H1 (cell line): Measurements from ENCODE around the gene SYNGR3. TPM values are rescaled to one million over a fixed set of nuclear protein-coding genes. Genes with fewer than 3 reads are reported as not detected.

ENCODE experiments used
- CTCF ChIA-PET: fragments of 300-600 bp; sonication (Branson Sonifier 250); formaldehyde crosslinking; loops from one replicate; lab custom pipeline; 2021; ENCODE audit not compliant: partially characterized antibody; lab: Charles Lee
- POLR2A ChIA-PET: fragments of 300-600 bp; sonication (Branson Sonifier 250); formaldehyde crosslinking; loops from one replicate; lab custom pipeline; 2021; ENCODE audit warnings: inconsistent platforms; ENCODE audit not compliant: partially characterized antibody; lab: Charles Lee
- DNase-seq, 2 experiments: peaks; one replicate each; pipeline versions ENCODE4 v3.0.0 to v3.0.0-alpha.2; 2010 to 2022; ENCODE audit warnings: low spot score in 2 of 2, low read depth in 1 of 2, mixed read lengths in 1 of 2
- FAIRE-seq: peaks from 2 replicates; lab custom pipeline; 2011; peaks lifted over from hg19 to GRCh38; lab: Jason Lieb, UNC
- H2AFZ ChIP-seq: 2 replicates; pipeline ENCODE4 v1.8.1; 2012; ENCODE audit warnings: low read length, inconsistent platforms
- H2AK5ac ChIP-seq: 2 replicates; pipeline ENCODE4 v1.6.1; 2013; ENCODE audit warnings: low read depth, low read length
- H2BK120ac ChIP-seq: replicated peaks from 2 replicates; pipeline ENCODE3; 2013; ENCODE audit warnings: low read depth, low read length, inconsistent platforms
- H2BK12ac ChIP-seq: 2 replicates; pipeline ENCODE4 v1.6.1; 2013; ENCODE audit warnings: low read depth, low read length
- H2BK15ac ChIP-seq: 2 replicates; pipeline ENCODE4 v1.6.1; 2013; ENCODE audit warnings: low read length
- H2BK20ac ChIP-seq: 2 replicates; pipeline ENCODE4 v1.6.1; 2013; ENCODE audit warnings: low read length
- H2BK5ac ChIP-seq: 2 replicates; pipeline ENCODE4 v1.6.1; 2013; ENCODE audit warnings: low read depth, low read length
- H3K14ac ChIP-seq: 2 replicates; pipeline ENCODE4 v1.6.1; 2013; ENCODE audit warnings: inconsistent platforms; ENCODE audit not compliant: insufficient read length
- H3K18ac ChIP-seq: 2 replicates; pipeline ENCODE4 v1.6.1; 2013; ENCODE audit warnings: low read length; ENCODE audit errors: extremely low read depth
- H3K23ac ChIP-seq: 2 replicates; pipeline ENCODE4 v1.6.1; 2013; ENCODE audit warnings: inconsistent platforms; ENCODE audit not compliant: insufficient read length
- H3K23me2 ChIP-seq: 2 replicates; pipeline ENCODE4 v1.6.1; 2013; ENCODE audit warnings: low read depth, low read length
- H3K27ac ChIP-seq: 2 replicates; pipeline ENCODE4 v1.6.1; 2011; ENCODE audit warnings: low read depth, low read length, inconsistent platforms
- H3K27me3 ChIP-seq, 4 experiments: replicated peaks in 1 of 4; 1 replicate in 1 of 4; 2 replicates in 3 of 4; pipeline versions ENCODE4 v1.6.1 to v1.8.1; 2011 to 2013; ENCODE audit warnings: low read length in 3 of 4, mild to moderate bottlenecking in 3 of 4, inconsistent platforms in 2 of 4, mixed read lengths in 2 of 4, moderate library complexity in 1 of 4; ENCODE audit not compliant: control insufficient read depth in 3 of 4, insufficient read depth in 3 of 4; ENCODE audit errors: extremely low read depth in 1 of 4
- H3K36me3 ChIP-seq, 4 experiments: 2 replicates each; pipeline versions ENCODE4 v1.6.1 to v1.8.1; 2011 to 2013; ENCODE audit warnings: mild to moderate bottlenecking in 4 of 4, low read length in 3 of 4, moderate library complexity in 2 of 4, control low read depth in 1 of 4, inconsistent platforms in 1 of 4; ENCODE audit not compliant: insufficient read depth in 4 of 4, control insufficient read depth in 2 of 4
- H3K4ac ChIP-seq: replicated peaks from 2 replicates; pipeline ENCODE3; 2013; ENCODE audit warnings: low read length, low read depth, mixed read lengths, inconsistent platforms; ENCODE audit not compliant: insufficient read length
- H3K4me1 ChIP-seq, 4 experiments: replicated peaks in 1 of 4; 1 replicate in 1 of 4; 2 replicates in 3 of 4; pipeline versions ENCODE4 v1.6.1 to v1.8.1; 2011 to 2013; ENCODE audit warnings: low read length in 3 of 4, inconsistent platforms in 2 of 4, mixed read lengths in 1 of 4; ENCODE audit not compliant: insufficient read depth in 4 of 4, control insufficient read depth in 3 of 4
- H3K4me2 ChIP-seq, 2 experiments: 2 replicates each; pipeline versions ENCODE4 v1.6.1 to v1.8.1; 2011 to 2013; ENCODE audit warnings: low read depth in 2 of 2, low read length in 2 of 2, control low read depth in 1 of 2, inconsistent platforms in 1 of 2, mild to moderate bottlenecking in 1 of 2; ENCODE audit not compliant: insufficient read depth in 1 of 2
- H3K4me3 ChIP-seq, 4 experiments: fragments of 200-600, 300-600 bp in 1 of 4; sonication (generic), shearing (Covaris generic), sonication (Bioruptor Twin) in 1 of 4; 2 replicates each; pipeline versions ENCODE4 v1.5.1 to v1.8.1; 2011 to 2016; ENCODE audit warnings: low read length in 4 of 4, low read depth in 3 of 4, control low read depth in 2 of 4, inconsistent platforms in 2 of 4, mild to moderate bottlenecking in 2 of 4, mixed read lengths in 1 of 4, moderate library complexity in 1 of 4; ENCODE audit not compliant: insufficient read depth in 2 of 4; ENCODE audit errors: extremely low read depth in 1 of 4
- H3K56ac ChIP-seq: replicated peaks from 2 replicates; pipeline ENCODE3; 2013; ENCODE audit warnings: low read depth, mild to moderate bottlenecking, mixed read lengths, low read length, inconsistent platforms; ENCODE audit not compliant: insufficient read length
- H3K79me1 ChIP-seq: 2 replicates; pipeline ENCODE4 v1.6.1; 2013; ENCODE audit warnings: low read depth, low read length, control low read depth
- H3K79me2 ChIP-seq, 2 experiments: 2 replicates each; pipeline versions ENCODE4 v1.6.1 to v1.8.1; 2012 to 2013; ENCODE audit warnings: low read length in 2 of 2, mild to moderate bottlenecking in 2 of 2, inconsistent platforms in 1 of 2; ENCODE audit not compliant: insufficient read depth in 2 of 2, control insufficient read depth in 1 of 2
- H3K9ac ChIP-seq, 4 experiments: replicated peaks in 1 of 4; 1 replicate in 1 of 4; 2 replicates in 3 of 4; pipeline versions ENCODE4 v1.6.1 to v1.8.1; 2011 to 2013; ENCODE audit warnings: low read depth in 3 of 4, low read length in 3 of 4, control low read depth in 2 of 4, mild to moderate bottlenecking in 2 of 4, moderate library complexity in 2 of 4, inconsistent platforms in 1 of 4; ENCODE audit errors: extremely low read depth in 1 of 4
- H3K9me3 ChIP-seq, 2 experiments: 2 replicates each; pipeline versions ENCODE4 v1.6.1 to v1.8.1; 2012 to 2013; ENCODE audit warnings: mild to moderate bottlenecking in 2 of 2, moderate library complexity in 2 of 2, control low read depth in 1 of 2, inconsistent platforms in 1 of 2, low read depth in 1 of 2, low read length in 1 of 2, mixed read lengths in 1 of 2; ENCODE audit not compliant: insufficient read depth in 2 of 2
- H4K20me1 ChIP-seq, 2 experiments: replicated peaks in 1 of 2; 2 replicates each; pipeline versions ENCODE3 to v1.8.1; 2011 to 2013; ENCODE audit warnings: inconsistent platforms in 2 of 2, low read length in 2 of 2, mild to moderate bottlenecking in 1 of 2; ENCODE audit not compliant: insufficient read depth in 2 of 2, control insufficient read depth in 1 of 2
- H4K5ac ChIP-seq: 2 replicates; pipeline ENCODE4 v1.6.1; 2013; ENCODE audit warnings: low read length, low read depth, mixed read lengths, inconsistent platforms; ENCODE audit not compliant: insufficient read length
- H4K8ac ChIP-seq: 2 replicates; pipeline ENCODE4 v1.8.0; 2013; ENCODE audit warnings: mild to moderate bottlenecking, moderate library complexity, low read length, inconsistent platforms; ENCODE audit not compliant: insufficient read depth; ENCODE audit errors: extremely low read depth
- H4K91ac ChIP-seq: replicated peaks from 2 replicates; pipeline ENCODE3; 2013; ENCODE audit warnings: low read length, mixed read lengths, inconsistent platforms; ENCODE audit not compliant: insufficient read length
- SIN3A ChIP-seq, 2 experiments: IDR thresholded peaks in 1 of 2; conservative IDR thresholded peaks in 1 of 2; 2 replicates each; pipeline ENCODE4 v1.6.1; 2011 to 2012; ENCODE audit warnings: low read length in 2 of 2, improper control_type of control experiment in 1 of 2, low read depth in 1 of 2, mild to moderate bottlenecking in 1 of 2
- USF2 ChIP-seq: IDR thresholded peaks from 2 replicates; pipeline ENCODE4 v1.6.1; 2011; ENCODE audit warnings: low read length, improper control_type of control experiment
- WGBS, 2 experiments: shearing (Covaris generic) in 1 of 2; methylation state at CpG; one replicate each; pipeline versions ENCODE4 v1.1.6 to v1.1.7; 2013 to 2015; ENCODE audit warnings: low lambda C conversion rate in 2 of 2, mixed read lengths in 2 of 2, inconsistent platforms in 1 of 2, low coverage in 1 of 2, missing lambda C conversion rate in 1 of 2; ENCODE audit not compliant: insufficient replicate concordance in 2 of 2, insufficient coverage in 1 of 2, insufficient read length in 1 of 2; ENCODE audit errors: extremely low coverage in 1 of 2, missing lambda C conversion rate in 1 of 2; 5-methylcytosine and 5-hydroxymethylcytosine counted together
- polyA plus RNA-seq, 7 experiments: library from polyadenylated mRNA; depleted of rRNA in 3 of 7; stranded (reverse) in 5 of 7; unstranded in 2 of 7; fragments of >200 nt in 5 of 7; fragments of 200-250 nt in 2 of 7; gene quantifications; 1 replicate in 5 of 7; 2 replicates in 1 of 7; 4 replicates in 1 of 7; pipeline versions ENCODE4 v1.2.1 to v1.2.3, GENCODE V29; 2011 to 2013; ENCODE audit warnings: missing spikeins in 2 of 7, mixed read lengths in 2 of 7
- total RNA-seq: library from RNA; stranded (reverse); fragmentation: NEBNext Ultra II Directional; extraction: Animal tissue kit (Norgen Biotek cat#: 25700); gene quantifications from 2 replicates; pipeline ENCODE4 v1.2.1, GENCODE V29; 2021
- TF ChIP-seq, protein P1 (sequence below): IDR thresholded peaks from 2 replicates; pipeline ENCODE4 v1.6.1; 2012; ENCODE audit warnings: inconsistent platforms

The SYNGR3 gene
- total and polyA plus RNA-seq, 2 of the 8 experiments (the other 6 are each of a cell fraction or from before 2014, with no cell fraction given) = 36.2 to 49.9 TPM

DNA sequence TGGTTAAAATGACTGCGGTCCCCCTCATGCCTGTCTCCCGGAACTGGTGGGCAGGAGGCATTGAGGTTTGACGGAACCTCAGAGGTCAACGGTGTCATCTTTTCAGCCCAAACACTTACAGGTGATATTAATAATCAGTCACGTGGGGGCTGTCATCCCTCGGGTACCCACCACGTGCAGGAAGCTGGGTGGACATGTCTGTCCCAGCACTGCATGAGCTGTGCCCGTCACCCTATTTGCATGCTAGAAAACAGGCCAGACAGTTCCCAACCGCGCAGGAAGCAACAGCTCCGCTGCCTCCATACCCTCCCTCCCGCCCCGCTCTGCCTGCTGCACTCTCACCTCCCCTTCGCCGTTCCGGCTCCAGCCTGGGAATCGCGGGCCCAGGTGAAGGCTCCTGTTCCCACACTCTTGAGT is 1.4 kb downstream of the SYNGR3 start:
- Histone ChIP-seq H2BK15ac (no peak overlapping the region), H3K4me2 (peak overlapping the region; percentile 83 to 91), H3K56ac (no peak overlapping the region), H3K79me1 (no peaks in the 10 kb centered on the region), H3K4me1 (peaks cover 0 to 24% (median 18%) of the 10 kb centered on the region in 4 experiments; a peak in 6 of 7 replicates), H3K9me3 (no peaks in the 10 kb centered on the region), H2BK120ac (no peak overlapping the region), H4K91ac (peak overlapping the region; percentile 11), H3K79me2 (no peaks in the 10 kb centered on the region), H2BK5ac (no peak overlapping the region), H2AFZ (no peak overlapping the region), H3K27ac (no peak overlapping the region), H3K23me2 (peaks cover 22% of the 10 kb centered on the region; the same call in 1 of the 2 replicates), H4K20me1 (peaks cover 7 to 10% of the 10 kb centered on the region in 2 experiments), H2AK5ac (no peak overlapping the region)
- 31% methylated on average over 13 of the region's 18 CpGs; no CpG with 5 or more reads in 1 of the 2 experiments for WGBS, 2 experiments
- DNase-seq = peak in 1 of 2 experiments; percentile 61
- POLR2A ChIA-PET = interaction anchor here (0.6 to 28.2 kb wide), 11 partner anchors 8 to 381 kb away, joined by 3 to 736 read pairs (median 7); partner anchors contain the start of genes GFER, NDUFB10, NOXO1 and NPW
- CTCF ChIA-PET = interaction anchor here (1.4 to 6.8 kb wide), 3 partner anchors 9 to 99 kb away, joined by 3 to 55 read pairs (median 5); partner anchors contain the start of gene NOXO1
- no peak for TF ChIP-seq SIN3A (conservative IDR thresholded peaks at IDR 0.05 in 1 of 2, IDR thresholded peaks at IDR 0.05 in 1 of 2; ENCODE audit: low read depth in 1 of 2, low read length in 2 of 2)
- TF ChIP-seq, protein P1, sequence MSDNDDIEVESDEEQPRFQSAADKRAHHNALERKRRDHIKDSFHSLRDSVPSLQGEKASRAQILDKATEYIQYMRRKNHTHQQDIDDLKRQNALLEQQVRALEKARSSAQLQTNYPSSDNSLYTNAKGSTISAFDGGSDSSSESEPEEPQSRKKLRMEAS = peak; percentile 60; the same call in 1 of the 2 replicates
- peak; percentile 16; the same call in 1 of the 2 replicates for TF ChIP-seq USF2
- TF ChIP-seq, all 59 proteins: peak for 2
- H4K5ac ChIP-seq = no peak overlapping the region
- H4K8ac ChIP-seq = no peak overlapping the region; the same call in 1 of the 2 replicates
- H3K9ac ChIP-seq = no peak overlapping the region
- H3K4ac ChIP-seq = no peak overlapping the region
- H3K27me3 ChIP-seq = peaks cover 4 to 37% (median 24%) of the 10 kb centered on the region in 4 experiments
- FAIRE-seq = no peak
- no peak overlapping the region for H3K14ac ChIP-seq
- H3K4me3 ChIP-seq = peak overlapping the region; percentile 36 to 77 (median 48); a peak in 7 of 8 replicates
- peaks cover 2 to 3% (median 2%) of the 10 kb centered on the region in 4 experiments; a peak in 3 of 8 replicates for H3K36me3 ChIP-seq
- H3K23ac ChIP-seq = no peak overlapping the region
- no peak overlapping the region for H2BK20ac ChIP-seq
- H2BK12ac ChIP-seq = peak overlapping the region; percentile 53; the same call in 1 of the 2 replicates
- no peak overlapping the region for H3K18ac ChIP-seq
